Body of pancreas (tissue), 4 donors: ENCODE data around the gene SH2D3C. TPM values are rescaled to one million over a fixed set of nuclear protein-coding genes. Genes with fewer than 3 reads are reported as not detected.

ENCODE experiments used
- ATAC-seq: fragments of 150-250 bp; one replicate; pipeline ENCODE4 v1.9.1; 2016
- DNase-seq, 4 donors: peaks; one replicate each; pipeline ENCODE4 v3.0.0-alpha.2; 2019
- H3K27ac ChIP-seq, 4 donors: fragments of 200-600 bp; sonication (generic); 1 replicate in 3 of 4; 2 replicates in 1 of 4; pipeline versions ENCODE4 v1.5.1 to v1.6.1; 2016 to 2019; ENCODE audit warnings: mild to moderate bottlenecking in 1 of 4, mixed read lengths in 1 of 4, moderate library complexity in 1 of 4
- H3K27me3 ChIP-seq, 2 donors: fragments of 200-600 bp; sonication (generic); one replicate each; pipeline ENCODE4 v1.6.0; 2016; ENCODE audit warnings: mild to moderate bottlenecking in 1 of 2
- H3K36me3 ChIP-seq, 2 donors: fragments of 200-600 bp; sonication (generic); replicated peaks in 1 of 2; 2 replicates each; pipeline ENCODE4 v1.5.1; 2016; ENCODE audit warnings: low read depth in 2 of 2; ENCODE audit not compliant: insufficient read depth in 1 of 2
- H3K4me1 ChIP-seq: fragments of 200-600 bp; sonication (generic); one replicate; pipeline ENCODE4 v1.6.0; 2016
- H3K4me3 ChIP-seq, 2 donors: fragments of 200-600 bp; sonication (generic); 1 replicate in 1 of 2; 2 replicates in 1 of 2; pipeline ENCODE4 v1.5.1; 2016 to 2019
- H3K9me3 ChIP-seq, 3 donors: fragments of 200-600 bp; sonication (generic); 1 replicate in 2 of 3; 2 replicates in 1 of 3; pipeline ENCODE4 v1.5.1; 2016
- POLR2A ChIP-seq, 3 donors: fragments of 450-650 bp; IDR thresholded peaks; one replicate each; pipeline ENCODE4 v1.6.1; 2016; ENCODE audit warnings: antibody characterized with exemption in 3 of 3, mild to moderate bottlenecking in 2 of 3
- WGBS, 2 donors: methylation state at CpG; one replicate each; pipeline ENCODE4 v1.1.5; 2017; 5-methylcytosine and 5-hydroxymethylcytosine counted together
- intact Hi-C: fragments of 100-400 bp; cut with DNase I; formaldehyde crosslinking; loops from one replicate; pipeline ENCODE4 v1.15.1; 2023
- total RNA-seq, 2 donors: library from RNA; depleted of rRNA; stranded (reverse); fragments of >200 nt; gene quantifications; one replicate each; pipeline ENCODE4 v1.1.0, GENCODE V29; 2016
- TF ChIP-seq, protein P1 (sequence below), 7 experiments: fragments of 450-650 bp in 4 of 7; fragments of 200-600 bp in 3 of 7; sonication (generic) in 3 of 7; IDR thresholded peaks; one replicate each; pipeline ENCODE4 v1.5.1; 2016 to 2019; ENCODE audit warnings: antibody characterized with exemption in 7 of 7

The SH2D3C gene
- total RNA-seq, 2 donors from 2014 or later = 3.3 to 4.2 TPM

GRCh38 chr9:127815512-127816361, 37.3 kb upstream of the SH2D3C start:
- H3K4me1 ChIP-seq = peaks cover 4% of the 10 kb centered on the region
- TF ChIP-seq, protein P1, sequence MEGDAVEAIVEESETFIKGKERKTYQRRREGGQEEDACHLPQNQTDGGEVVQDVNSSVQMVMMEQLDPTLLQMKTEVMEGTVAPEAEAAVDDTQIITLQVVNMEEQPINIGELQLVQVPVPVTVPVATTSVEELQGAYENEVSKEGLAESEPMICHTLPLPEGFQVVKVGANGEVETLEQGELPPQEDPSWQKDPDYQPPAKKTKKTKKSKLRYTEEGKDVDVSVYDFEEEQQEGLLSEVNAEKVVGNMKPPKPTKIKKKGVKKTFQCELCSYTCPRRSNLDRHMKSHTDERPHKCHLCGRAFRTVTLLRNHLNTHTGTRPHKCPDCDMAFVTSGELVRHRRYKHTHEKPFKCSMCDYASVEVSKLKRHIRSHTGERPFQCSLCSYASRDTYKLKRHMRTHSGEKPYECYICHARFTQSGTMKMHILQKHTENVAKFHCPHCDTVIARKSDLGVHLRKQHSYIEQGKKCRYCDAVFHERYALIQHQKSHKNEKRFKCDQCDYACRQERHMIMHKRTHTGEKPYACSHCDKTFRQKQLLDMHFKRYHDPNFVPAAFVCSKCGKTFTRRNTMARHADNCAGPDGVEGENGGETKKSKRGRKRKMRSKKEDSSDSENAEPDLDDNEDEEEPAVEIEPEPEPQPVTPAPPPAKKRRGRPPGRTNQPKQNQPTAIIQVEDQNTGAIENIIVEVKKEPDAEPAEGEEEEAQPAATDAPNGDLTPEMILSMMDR (IDR thresholded peaks at IDR 0.05) = no peak
- no peak for TF ChIP-seq POLR2A (IDR thresholded peaks at IDR 0.05)
- no peak overlapping the region for H3K4me3 ChIP-seq
- WGBS, 2 donors = 83 to 88% methylated on average over 13 to 21 of the region's 33 CpGs
- peak overlapping the region in 1 of 4 donors; percentile 1 for H3K27ac ChIP-seq
- DNase-seq (no peak), ATAC-seq (no peak)
- intact Hi-C loops = no loop called here
- H3K9me3 ChIP-seq = no peaks in the 10 kb centered on the region
- peaks cover 12 to 18% of the 10 kb centered on the region in 2 donors for H3K36me3 ChIP-seq
- H3K27me3 ChIP-seq = no peaks in the 10 kb centered on the region

GRCh38 chr9:127814619-127815511, 36.4 kb upstream of the SH2D3C start:
- TF ChIP-seq POLR2A (IDR thresholded peaks at IDR 0.05) = no peak
- TF ChIP-seq, protein P1 (IDR thresholded peaks at IDR 0.05) = no peak
- Histone ChIP-seq H3K9me3 (no peaks in the 10 kb centered on the region), H3K4me1 (peaks cover 4% of the 10 kb centered on the region), H3K27ac (no peak overlapping the region), H3K36me3 (peaks cover 12 to 20% of the 10 kb centered on the region in 2 donors), H3K4me3 (no peak overlapping the region), H3K27me3 (no peaks in the 10 kb centered on the region)
- intact Hi-C loops = no loop called here
- WGBS, 2 donors = 92 to 96% methylated on average over 4 to 10 of the region's 11 CpGs
- DNase-seq (no peak), ATAC-seq (no peak)

DNA sequence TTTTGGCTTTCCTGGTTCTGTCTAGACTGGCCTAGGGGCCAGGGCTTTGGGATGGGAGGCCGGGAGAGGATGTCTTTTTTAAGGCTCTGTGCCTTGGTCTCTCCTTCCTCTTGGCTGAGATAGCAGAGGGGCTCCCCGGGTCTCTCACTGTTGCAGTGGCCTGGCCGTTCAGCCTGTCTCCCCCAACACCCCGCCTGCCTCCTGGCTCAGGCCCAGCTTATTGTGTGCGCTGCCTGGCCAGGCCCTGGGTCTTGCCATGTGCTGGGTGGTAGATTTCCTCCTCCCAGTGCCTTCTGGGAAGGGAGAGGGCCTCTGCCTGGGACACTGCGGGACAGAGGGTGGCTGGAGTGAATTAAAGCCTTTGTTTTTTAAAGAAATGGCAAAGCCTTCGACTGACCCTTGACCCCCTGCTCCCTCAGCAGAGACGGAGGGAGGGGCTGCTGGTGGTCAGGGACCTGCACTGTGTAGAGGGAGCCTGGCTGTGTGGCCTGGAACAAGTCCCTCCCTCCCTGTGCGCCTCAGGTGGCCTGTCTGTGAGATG, 35.3 kb upstream of the SH2D3C start:
- H3K36me3 ChIP-seq = peaks cover 12 to 20% of the 10 kb centered on the region in 2 donors

GRCh38 chr9:127812936-127813675, 34.6 kb upstream of the SH2D3C start:
- intact Hi-C loops = no loop called here
- H3K9me3 ChIP-seq = no peaks in the 10 kb centered on the region
- H3K27me3 ChIP-seq = no peaks in the 10 kb centered on the region
- no peak for TF ChIP-seq POLR2A (IDR thresholded peaks at IDR 0.05)
- TF ChIP-seq, protein P1 (IDR thresholded peaks at IDR 0.05) = no peak
- peaks cover 17 to 23% of the 10 kb centered on the region in 2 donors for H3K36me3 ChIP-seq
- no peak overlapping the region for H3K27ac ChIP-seq
- WGBS, 2 donors = 89 to 97% methylated on average over 12 to 19 of the region's 19 CpGs
- DNase-seq (no peak), ATAC-seq (no peak)
- peaks cover 4% of the 10 kb centered on the region for H3K4me1 ChIP-seq
- H3K4me3 ChIP-seq = no peak overlapping the region

More for the DNA sequence above, 35.3 kb upstream of the SH2D3C start:
- Histone ChIP-seq H3K4me1 (peaks cover 4% of the 10 kb centered on the region), H3K27ac (no peak overlapping the region), H3K4me3 (no peak overlapping the region), H3K27me3 (no peaks in the 10 kb centered on the region), H3K9me3 (no peaks in the 10 kb centered on the region)
- no peak for ATAC-seq
- 53 to 83% methylated on average over 4 to 9 of the region's 9 CpGs for WGBS, 2 donors
- DNase-seq = no peak
- intact Hi-C loops = no loop called here
- TF ChIP-seq, protein P1 (IDR thresholded peaks at IDR 0.05) = no peak
- TF ChIP-seq POLR2A (IDR thresholded peaks at IDR 0.05) = no peak
